HFFc6 (cell line): Measurements from ENCODE around the gene TRAF1. TPM values are rescaled to one million over a fixed set of nuclear protein-coding genes. Genes with fewer than 3 reads are reported as not detected.

Experiments used
- DNase-seq: peaks from one replicate; pipeline ENCODE4 v3.0.0-alpha.2; 2018
- H3K27ac Mint-ChIP-seq: 2 replicates; pipeline ENCODE4 v1.8.0; 2020; ENCODE audit warnings: mild to moderate bottlenecking, mixed read lengths
- H3K27me3 Mint-ChIP-seq: 2 replicates; pipeline ENCODE4 v1.8.0; 2021; ENCODE audit warnings: mild to moderate bottlenecking, moderate library complexity, mixed read lengths; ENCODE audit not compliant: insufficient read depth
- H3K36me3 Mint-ChIP-seq: 2 replicates; pipeline ENCODE4 v1.8.0; 2021; ENCODE audit warnings: low read depth, mixed read lengths
- H3K4me1 Mint-ChIP-seq: 2 replicates; pipeline ENCODE4 v1.8.0; 2020; ENCODE audit warnings: low read depth, mixed read lengths
- H3K4me3 Mint-ChIP-seq: 2 replicates; pipeline ENCODE4 v1.8.0; 2020; ENCODE audit warnings: mild to moderate bottlenecking, moderate library complexity, mixed read lengths
- H3K9me3 Mint-ChIP-seq: 2 replicates; pipeline ENCODE4 v1.8.0; 2020; ENCODE audit warnings: mild to moderate bottlenecking, mixed read lengths
- total RNA-seq, 6 experiments: library from RNA; stranded (reverse); fragmentation: NEBNext Ultra II Directional; extraction: Animal tissue kit (Norgen Biotek cat#: 25700); gene quantifications; 2 replicates in 1 of 6; 3 replicates in 5 of 6; pipeline ENCODE4 v1.2.3, GENCODE V29; 2021
- TF ChIP-seq, protein P1 (sequence below): fragments of 200-600 bp; sonication (generic); IDR thresholded peaks from 2 replicates; pipeline ENCODE4 v1.5.0; 2021; ENCODE audit warnings: antibody characterized with exemption, mild to moderate bottlenecking

Gene TRAF1
- total RNA-seq, 6 experiments from 2014 or later: 0.54 to 1.0 (median 0.87) TPM

DNA sequence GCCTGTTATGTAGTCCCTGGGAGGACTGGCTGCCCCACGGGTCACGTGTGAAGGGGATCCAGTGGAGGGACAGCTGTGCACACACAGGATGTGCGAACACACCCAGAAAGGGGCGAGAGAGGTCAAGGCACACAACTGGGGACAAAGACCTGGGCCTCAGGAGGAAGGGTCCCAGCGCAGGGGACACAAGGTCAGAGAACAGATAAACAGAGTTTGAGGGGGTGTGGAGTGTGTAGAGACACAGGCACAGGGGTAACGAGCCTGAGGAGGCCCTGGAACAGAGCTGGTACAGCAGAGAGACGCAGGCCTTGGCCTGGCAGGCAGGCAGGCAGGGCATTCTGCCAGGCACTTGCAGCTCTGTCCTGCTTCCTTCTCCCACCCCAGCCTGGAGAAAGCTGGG, 69.1 kb downstream of the TRAF1 start:
- no peaks in the 10 kb centered on the region for H3K9me3 Mint-ChIP-seq
- H3K4me3 Mint-ChIP-seq: no peak overlapping the region
- H3K4me1 Mint-ChIP-seq: peaks cover 3% of the 10 kb centered on the region; the same call in 1 of the 2 replicates
- peaks cover 14% of the 10 kb centered on the region; the same call in 1 of the 2 replicates for H3K36me3 Mint-ChIP-seq
- TF ChIP-seq, protein P1, sequence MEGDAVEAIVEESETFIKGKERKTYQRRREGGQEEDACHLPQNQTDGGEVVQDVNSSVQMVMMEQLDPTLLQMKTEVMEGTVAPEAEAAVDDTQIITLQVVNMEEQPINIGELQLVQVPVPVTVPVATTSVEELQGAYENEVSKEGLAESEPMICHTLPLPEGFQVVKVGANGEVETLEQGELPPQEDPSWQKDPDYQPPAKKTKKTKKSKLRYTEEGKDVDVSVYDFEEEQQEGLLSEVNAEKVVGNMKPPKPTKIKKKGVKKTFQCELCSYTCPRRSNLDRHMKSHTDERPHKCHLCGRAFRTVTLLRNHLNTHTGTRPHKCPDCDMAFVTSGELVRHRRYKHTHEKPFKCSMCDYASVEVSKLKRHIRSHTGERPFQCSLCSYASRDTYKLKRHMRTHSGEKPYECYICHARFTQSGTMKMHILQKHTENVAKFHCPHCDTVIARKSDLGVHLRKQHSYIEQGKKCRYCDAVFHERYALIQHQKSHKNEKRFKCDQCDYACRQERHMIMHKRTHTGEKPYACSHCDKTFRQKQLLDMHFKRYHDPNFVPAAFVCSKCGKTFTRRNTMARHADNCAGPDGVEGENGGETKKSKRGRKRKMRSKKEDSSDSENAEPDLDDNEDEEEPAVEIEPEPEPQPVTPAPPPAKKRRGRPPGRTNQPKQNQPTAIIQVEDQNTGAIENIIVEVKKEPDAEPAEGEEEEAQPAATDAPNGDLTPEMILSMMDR: no peak
- peaks cover 3% of the 10 kb centered on the region; the same call in 1 of the 2 replicates for H3K27me3 Mint-ChIP-seq
- DNase-seq: no peak
- H3K27ac Mint-ChIP-seq: no peak overlapping the region

DNA sequence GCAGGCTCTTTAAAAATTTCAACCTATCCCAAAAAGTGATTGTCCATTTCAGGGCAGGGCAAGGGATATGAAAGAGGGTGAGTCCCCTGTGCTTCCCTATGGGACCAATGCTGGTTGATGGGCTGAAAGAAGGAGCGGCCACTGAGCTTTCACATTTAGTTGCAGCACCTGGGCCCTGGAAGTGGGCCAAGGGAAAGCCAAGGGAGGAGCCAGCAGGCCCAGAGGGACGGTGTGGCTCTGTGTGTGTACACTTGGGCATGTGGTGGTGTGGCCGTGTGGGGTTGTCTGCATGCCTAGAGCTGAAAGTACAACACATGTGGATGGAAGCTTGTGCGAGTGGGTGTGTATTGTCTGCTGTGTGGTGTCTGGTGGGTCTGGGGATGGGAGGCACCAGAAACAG, 69.9 kb downstream of the TRAF1 start:
- no peaks in the 10 kb centered on the region for H3K9me3 Mint-ChIP-seq
- peaks cover 14% of the 10 kb centered on the region; the same call in 1 of the 2 replicates for H3K36me3 Mint-ChIP-seq
- H3K27ac Mint-ChIP-seq: no peak overlapping the region
- no peak overlapping the region for H3K4me3 Mint-ChIP-seq
- TF ChIP-seq, protein P1: no peak
- peaks cover 3% of the 10 kb centered on the region; the same call in 1 of the 2 replicates for H3K27me3 Mint-ChIP-seq
- DNase-seq: no peak
- peaks cover 6% of the 10 kb centered on the region; the same call in 1 of the 2 replicates for H3K4me1 Mint-ChIP-seq

DNA sequence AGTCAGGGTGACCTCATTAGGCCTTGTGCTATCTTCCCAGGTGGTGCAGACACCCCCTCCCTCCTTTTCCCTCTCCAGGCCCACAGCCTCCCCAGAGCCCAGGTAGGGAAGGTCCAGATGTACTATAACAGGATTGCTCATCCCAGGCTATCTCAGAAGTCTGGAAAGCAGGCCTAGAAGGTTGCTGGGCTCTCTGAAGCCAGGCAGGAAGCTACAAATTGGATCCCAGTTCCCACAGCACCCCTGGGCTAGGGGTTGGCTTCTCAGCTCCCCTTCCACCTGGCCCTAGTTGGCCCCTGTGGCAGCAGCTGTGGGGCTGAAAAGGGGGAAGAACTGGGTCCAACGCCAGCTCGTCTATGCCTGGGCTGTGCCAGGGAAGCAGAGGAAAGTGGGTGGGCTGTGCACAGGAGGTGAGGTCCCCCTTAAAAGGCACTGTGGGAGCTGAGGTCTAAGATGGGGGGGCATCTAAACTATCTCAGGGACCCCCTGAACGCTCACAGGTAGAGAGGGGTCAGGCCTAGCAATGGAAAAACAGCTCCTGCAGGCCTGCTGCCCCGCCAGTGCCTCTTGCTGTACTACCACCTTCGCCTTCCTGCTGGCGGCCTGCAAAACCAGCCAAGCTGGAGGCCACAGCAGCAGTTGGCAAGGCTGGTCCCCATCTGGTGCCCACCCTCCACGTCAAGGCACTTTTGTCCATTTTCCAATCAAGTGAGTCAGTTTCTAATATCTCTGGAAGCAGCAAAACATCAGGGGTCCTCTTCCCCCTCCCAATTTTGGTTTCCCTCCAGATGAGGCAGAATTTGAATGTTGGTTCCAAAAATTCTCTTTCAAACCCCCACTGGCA, 70.5 kb downstream of the TRAF1 start:
- Mint-ChIP-seq H3K36me3 (peaks cover 14% of the 10 kb centered on the region; the same call in 1 of the 2 replicates), H3K9me3 (no peaks in the 10 kb centered on the region), H3K4me1 (peaks cover 6% of the 10 kb centered on the region; the same call in 1 of the 2 replicates), H3K27ac (no peak overlapping the region), H3K27me3 (peaks cover 3% of the 10 kb centered on the region; the same call in 1 of the 2 replicates), H3K4me3 (no peak overlapping the region)
- TF ChIP-seq, protein P1: no peak
- no peak for DNase-seq

DNA sequence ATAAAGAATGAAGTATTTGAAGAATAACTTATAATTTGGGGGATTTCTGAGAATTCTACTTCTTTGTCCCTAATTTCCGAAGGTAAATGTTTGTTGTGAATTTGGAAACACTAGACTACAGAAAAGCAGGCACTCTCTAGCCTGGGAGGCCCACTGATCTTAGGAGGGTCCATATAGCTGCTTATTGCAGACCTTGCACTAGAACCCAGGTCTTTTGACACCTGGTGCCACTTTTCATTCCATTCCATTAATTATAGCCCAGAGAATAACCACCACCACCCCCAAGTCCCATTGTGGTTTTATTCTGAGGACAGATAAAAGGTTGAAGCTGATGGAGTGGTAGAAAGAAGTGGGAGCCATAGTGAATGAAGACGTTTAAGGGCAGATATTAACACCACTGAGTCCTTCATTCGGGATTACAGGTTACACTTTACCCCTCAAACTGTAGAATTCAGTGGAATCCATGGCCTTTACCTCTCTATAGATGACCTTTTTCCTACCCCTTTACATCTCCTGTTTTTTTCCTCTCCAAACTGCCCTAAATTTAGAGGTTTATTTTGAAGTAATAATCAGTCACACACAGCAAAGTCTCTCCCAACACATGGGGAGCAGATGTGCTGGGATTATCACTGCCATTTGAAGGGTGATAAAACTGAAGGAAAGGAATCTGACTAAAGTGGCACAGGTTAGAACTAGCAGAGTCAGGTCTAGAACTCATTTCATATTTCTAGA, 71.8 kb downstream of the TRAF1 start:
- DNase-seq: no peak
- no peak overlapping the region for H3K4me3 Mint-ChIP-seq
- peaks cover 8% of the 10 kb centered on the region; the same call in 1 of the 2 replicates for H3K36me3 Mint-ChIP-seq
- TF ChIP-seq, protein P1: no peak
- H3K27ac Mint-ChIP-seq: no peak overlapping the region
- H3K4me1 Mint-ChIP-seq: peaks cover 6% of the 10 kb centered on the region; the same call in 1 of the 2 replicates
- no peaks in the 10 kb centered on the region for H3K9me3 Mint-ChIP-seq
- peaks cover 2% of the 10 kb centered on the region; the same call in 1 of the 2 replicates for H3K27me3 Mint-ChIP-seq

DNA sequence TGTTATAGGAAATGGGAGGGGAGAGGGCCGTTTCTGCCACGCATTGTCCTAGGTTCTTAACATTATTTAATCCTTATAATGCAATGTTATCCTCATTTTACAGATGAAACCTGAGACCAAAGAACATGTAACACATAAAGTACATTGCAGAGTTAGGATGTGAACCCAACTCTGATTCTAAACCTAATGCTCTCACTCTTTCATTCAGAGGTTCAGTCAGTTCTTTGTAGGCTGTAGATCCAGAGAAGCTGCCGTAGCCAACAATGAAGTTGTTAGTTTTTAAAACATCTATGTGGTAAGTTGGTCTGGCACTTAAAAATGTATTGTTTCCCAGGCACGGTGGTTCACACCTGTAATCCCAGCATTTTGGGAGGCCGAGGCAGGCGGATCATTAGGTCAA, 73.4 kb downstream of the TRAF1 start:
- H3K4me3 Mint-ChIP-seq: no peak overlapping the region
- H3K27ac Mint-ChIP-seq: no peak overlapping the region
- H3K9me3 Mint-ChIP-seq: no peaks in the 10 kb centered on the region
- TF ChIP-seq, protein P1: no peak
- peaks cover 2% of the 10 kb centered on the region; the same call in 1 of the 2 replicates for H3K27me3 Mint-ChIP-seq
- DNase-seq: no peak
- peaks cover 6% of the 10 kb centered on the region; the same call in 1 of the 2 replicates for H3K4me1 Mint-ChIP-seq
- H3K36me3 Mint-ChIP-seq: peaks cover 8% of the 10 kb centered on the region; the same call in 1 of the 2 replicates

Other genes with a start within 250 kb of the TRAF1 start
- 1 to 10 TPM; 5.1 to 9.8 (median 8.8) TPM for gene MEGF9, start 212.3 kb downstream of the TRAF1 start, total RNA-seq
- gene FBXW2, start 133.4 kb downstream of the TRAF1 start, total RNA-seq: 10 to 100 TPM; 61.5 to 73.9 (median 67.7) TPM
- gene PSMD5, start 83.9 kb downstream of the TRAF1 start, total RNA-seq: 10 to 100 TPM; 56.9 to 63.2 (median 60.1) TPM
- gene PHF19, start 49.6 kb downstream of the TRAF1 start, total RNA-seq: 10 to 100 TPM; 49.1 to 83.4 (median 75.7) TPM
- 1 to 10 TPM; 1.5 to 2.3 (median 2.1) TPM for gene C5, start 123.5 kb upstream of the TRAF1 start, total RNA-seq
- 10 to 100 TPM in 2 of 6 experiments, 1 to 10 TPM in 4; 3.8 to 10.4 (median 8.8) TPM for gene CNTRL, start 148.2 kb upstream of the TRAF1 start, total RNA-seq